Transverse colon (tissue), 3 donors: ENCODE measurements around the gene TENM4.

Source experiments
- EP300 ChIP-seq: sonication (generic); formaldehyde crosslinking; IDR thresholded peaks from one replicate; pipeline ENCODE4 v1.6.1; 2017; ENCODE audit warnings: antibody characterized with exemption, low read depth
- POLR2A ChIP-seq: fragments of 450-650 bp; IDR thresholded peaks from one replicate; pipeline ENCODE4 v1.6.1; 2016; ENCODE audit warnings: antibody characterized with exemption, mild to moderate bottlenecking, moderate library complexity
- POLR2AphosphoS5 ChIP-seq, 3 donors: sonication (generic); formaldehyde crosslinking; IDR thresholded peaks; one replicate each; pipeline ENCODE4 v1.6.1; 2016; ENCODE audit warnings: antibody characterized with exemption in 3 of 3

GRCh38 chr11:78744202-78744601, 696.6 kb downstream of the TENM4 start:
- TF ChIP-seq EP300 (no peak), POLR2AphosphoS5 (IDR thresholded peaks at IDR 0.05) (no peak), POLR2A (no peak)
